GM12874 (cell line): ENCODE measurements around the gene CEP83.

Experiments
- TF ChIP-seq, protein P1 (sequence below): IDR thresholded peaks from 2 replicates; pipeline ENCODE4 v1.5.1; 2011; ENCODE audit warnings: low read depth, mild to moderate bottlenecking, control low read depth, low read length, moderate library complexity; ENCODE audit not compliant: insufficient read depth

The CEP83 gene

DNA sequence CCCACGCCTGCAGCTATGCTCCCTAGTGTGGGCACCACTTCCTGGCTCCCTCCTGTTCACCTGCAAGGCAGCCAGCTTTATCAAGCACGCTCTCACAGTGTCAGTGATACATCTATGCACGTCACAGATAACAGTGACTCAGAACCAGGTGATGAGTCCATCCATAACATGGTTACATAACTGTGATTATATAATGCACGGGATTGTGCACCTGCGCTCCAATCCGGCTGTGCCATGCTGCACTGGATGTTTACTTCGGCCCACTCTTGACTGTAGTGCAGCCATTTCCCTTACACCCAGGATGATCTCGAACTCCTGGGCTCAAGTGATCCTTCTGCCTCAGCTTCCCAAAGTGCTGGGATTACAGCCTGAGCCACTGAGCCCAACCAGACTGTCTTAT, 38.4 kb upstream of the CEP83 start:
- TF ChIP-seq, protein P1, sequence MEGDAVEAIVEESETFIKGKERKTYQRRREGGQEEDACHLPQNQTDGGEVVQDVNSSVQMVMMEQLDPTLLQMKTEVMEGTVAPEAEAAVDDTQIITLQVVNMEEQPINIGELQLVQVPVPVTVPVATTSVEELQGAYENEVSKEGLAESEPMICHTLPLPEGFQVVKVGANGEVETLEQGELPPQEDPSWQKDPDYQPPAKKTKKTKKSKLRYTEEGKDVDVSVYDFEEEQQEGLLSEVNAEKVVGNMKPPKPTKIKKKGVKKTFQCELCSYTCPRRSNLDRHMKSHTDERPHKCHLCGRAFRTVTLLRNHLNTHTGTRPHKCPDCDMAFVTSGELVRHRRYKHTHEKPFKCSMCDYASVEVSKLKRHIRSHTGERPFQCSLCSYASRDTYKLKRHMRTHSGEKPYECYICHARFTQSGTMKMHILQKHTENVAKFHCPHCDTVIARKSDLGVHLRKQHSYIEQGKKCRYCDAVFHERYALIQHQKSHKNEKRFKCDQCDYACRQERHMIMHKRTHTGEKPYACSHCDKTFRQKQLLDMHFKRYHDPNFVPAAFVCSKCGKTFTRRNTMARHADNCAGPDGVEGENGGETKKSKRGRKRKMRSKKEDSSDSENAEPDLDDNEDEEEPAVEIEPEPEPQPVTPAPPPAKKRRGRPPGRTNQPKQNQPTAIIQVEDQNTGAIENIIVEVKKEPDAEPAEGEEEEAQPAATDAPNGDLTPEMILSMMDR, result no peak

DNA sequence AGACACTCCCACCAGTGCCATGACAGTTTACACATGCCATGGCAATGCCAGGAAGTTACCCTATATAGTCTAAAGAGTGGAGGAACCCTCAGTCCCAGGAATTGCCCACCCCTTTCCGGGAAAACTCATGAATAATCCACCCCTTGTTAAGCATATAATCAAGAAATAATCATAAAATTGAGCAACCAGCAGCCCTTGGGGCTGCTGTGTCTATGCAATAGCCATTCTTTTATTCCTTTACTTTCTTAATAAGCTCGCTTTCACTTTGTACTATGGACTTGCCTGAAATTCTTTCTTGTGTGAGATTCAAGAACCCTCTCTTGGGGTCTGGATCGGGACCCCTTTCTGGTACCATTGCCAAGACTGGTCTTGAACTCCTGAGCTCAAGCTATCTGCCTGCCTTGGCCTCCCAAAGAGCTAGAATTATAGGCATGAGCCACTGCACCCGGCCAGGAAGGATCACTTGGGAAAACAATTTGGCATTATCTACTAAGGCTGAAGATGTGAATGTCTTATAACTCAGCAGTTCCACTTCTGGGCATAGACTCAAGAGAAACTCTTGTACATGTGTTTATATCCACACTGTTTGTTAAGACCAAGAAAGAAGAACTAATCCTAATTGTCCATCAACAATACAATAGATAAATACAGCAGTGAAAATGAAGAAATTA, 35.9 kb upstream of the CEP83 start:
- TF ChIP-seq, protein P1, result no peak

DNA sequence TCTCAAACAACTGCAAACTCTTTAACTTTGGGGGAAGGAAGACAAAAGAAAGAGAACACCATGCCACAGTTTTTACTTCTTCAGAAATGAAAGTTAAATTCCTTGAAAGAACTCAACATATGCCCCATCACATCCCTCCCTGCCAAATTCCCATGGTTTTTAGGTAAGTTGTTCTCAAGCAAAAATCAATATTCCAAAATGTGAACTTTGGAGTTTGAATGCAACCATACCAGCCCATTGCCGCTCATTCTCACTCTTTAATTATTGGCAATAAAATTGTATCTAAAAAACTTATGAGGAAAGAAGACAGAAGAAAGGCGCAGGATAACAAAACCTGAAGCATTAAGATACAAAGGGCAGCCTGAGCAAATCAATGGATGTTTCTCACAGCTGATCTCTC, 31.8 kb upstream of the CEP83 start:
- TF ChIP-seq, protein P1, result no peak

DNA sequence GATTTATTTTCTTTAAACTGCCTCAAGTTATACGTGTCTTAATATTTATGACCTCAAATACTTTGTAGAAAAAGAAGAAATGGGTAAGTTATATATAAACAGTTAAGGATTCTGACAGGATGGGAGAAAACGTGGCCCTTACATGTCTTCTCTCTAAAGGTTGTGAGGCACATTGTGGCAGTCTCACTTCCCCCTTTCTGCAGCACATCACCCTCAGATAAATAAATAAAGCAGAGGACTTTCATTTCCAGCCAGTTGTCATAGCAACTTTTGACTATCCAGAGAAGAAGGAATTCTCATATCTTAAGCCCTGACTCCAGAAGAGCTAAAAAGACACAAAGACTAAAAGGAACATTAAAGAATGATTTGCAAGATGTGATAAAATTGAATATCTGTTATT, 28.8 kb upstream of the CEP83 start:
- TF ChIP-seq, protein P1, result no peak

DNA sequence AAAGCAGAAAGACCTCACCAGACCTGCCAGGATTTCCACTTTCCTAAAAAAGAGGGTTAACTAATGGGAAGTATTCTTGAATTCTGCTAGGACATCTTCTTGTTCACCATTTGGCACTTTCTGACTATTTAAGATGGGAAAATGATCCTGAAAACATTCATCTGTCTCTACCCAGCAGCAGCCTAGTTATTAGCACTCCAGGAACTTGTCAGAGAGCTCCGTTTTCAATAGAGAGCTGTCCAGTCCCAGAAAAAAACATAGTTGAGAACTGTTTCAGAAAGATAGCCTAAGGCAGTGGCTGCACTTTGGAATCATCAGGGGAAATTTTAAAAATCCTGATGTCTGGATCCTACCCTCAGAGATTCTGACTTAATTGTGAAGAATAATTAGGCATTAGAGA, 22.1 kb upstream of the CEP83 start:
- TF ChIP-seq, protein P1, result no peak

DNA sequence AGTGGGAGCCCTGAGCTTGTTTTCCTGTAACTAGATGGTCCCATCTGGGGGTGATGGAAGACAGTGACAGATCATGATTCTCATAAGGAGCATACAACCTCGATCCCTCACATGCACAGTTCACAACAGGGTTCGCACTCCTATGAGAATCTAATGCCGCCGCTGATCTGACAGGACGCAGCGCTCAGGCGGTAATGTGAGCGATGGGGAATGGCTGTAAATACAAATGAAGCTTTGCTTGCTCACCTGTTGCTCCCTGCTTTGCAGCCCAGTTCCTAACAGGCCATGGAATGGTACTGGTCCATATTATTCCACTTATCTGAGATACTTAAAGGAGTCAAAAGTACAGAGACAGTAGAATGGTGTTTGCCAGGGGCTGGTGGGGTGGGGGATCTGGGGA, 9.9 kb upstream of the CEP83 start:
- TF ChIP-seq, protein P1, result no peak

DNA sequence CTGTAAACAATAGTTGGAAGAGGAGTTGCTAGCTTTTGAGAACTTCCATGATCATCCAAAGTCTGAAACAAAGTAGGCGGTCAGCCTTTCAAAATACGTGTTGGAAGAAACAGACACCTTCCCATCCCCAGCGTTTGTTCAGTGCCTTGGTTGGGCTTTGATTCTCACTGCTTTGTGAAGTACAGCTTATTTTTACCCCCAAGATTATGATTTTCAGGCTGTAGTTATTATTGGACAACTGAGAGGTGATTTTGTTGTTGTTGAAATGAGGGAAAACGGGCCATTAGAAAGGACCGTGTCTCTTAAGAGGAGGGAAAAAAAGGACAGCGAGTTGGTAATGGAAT, 921 bp upstream of the CEP83 start:
- TF ChIP-seq, protein P1, result no peak
